Peyer's patch (tissue), 4 donors: Measurements from ENCODE around the gene FH.

Source experiments
- POLR2A ChIP-seq, 2 donors: fragments of 450-650 bp; IDR thresholded peaks; one replicate each; pipeline ENCODE4 v1.5.1; 2017; ENCODE audit warnings: antibody characterized with exemption in 2 of 2, mild to moderate bottlenecking in 2 of 2, moderate library complexity in 2 of 2
- TF ChIP-seq, protein P1 (sequence below), 6 experiments: fragments of 450-650 bp in 4 of 6; fragments of 200-600 bp in 2 of 6; sonication (generic) in 1 of 6; IDR thresholded peaks; one replicate each; pipeline ENCODE4 v1.5.1; 2017 to 2019; ENCODE audit warnings: antibody characterized with exemption in 6 of 6, mild to moderate bottlenecking in 3 of 6, moderate library complexity in 1 of 6

DNA sequence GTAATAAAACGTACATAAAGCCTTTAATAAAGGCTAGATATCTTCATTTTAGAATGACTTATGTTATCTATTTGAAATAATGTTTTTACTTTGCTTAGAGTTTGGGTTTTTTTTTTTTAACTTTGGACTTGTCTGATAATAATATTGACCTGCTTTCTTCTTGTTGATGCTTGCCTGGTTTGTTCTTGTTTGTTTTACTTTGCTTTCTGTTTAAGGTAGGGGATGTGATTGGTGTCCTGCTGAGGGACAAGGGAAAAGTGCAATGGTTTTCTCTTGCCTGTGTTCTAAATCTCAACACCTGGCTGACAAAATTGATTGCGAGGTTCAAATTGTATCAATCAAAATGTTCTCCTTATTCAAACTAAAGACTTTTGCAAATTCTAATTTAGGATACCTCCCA lies 2.2 kb upstream of the FH start:
- TF ChIP-seq POLR2A (IDR thresholded peaks at IDR 0.05), result no peak
- TF ChIP-seq, protein P1, sequence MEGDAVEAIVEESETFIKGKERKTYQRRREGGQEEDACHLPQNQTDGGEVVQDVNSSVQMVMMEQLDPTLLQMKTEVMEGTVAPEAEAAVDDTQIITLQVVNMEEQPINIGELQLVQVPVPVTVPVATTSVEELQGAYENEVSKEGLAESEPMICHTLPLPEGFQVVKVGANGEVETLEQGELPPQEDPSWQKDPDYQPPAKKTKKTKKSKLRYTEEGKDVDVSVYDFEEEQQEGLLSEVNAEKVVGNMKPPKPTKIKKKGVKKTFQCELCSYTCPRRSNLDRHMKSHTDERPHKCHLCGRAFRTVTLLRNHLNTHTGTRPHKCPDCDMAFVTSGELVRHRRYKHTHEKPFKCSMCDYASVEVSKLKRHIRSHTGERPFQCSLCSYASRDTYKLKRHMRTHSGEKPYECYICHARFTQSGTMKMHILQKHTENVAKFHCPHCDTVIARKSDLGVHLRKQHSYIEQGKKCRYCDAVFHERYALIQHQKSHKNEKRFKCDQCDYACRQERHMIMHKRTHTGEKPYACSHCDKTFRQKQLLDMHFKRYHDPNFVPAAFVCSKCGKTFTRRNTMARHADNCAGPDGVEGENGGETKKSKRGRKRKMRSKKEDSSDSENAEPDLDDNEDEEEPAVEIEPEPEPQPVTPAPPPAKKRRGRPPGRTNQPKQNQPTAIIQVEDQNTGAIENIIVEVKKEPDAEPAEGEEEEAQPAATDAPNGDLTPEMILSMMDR (IDR thresholded peaks at IDR 0.05), result no peak
